Renal cortex interstitium (tissue), 11 donors: ENCODE data around the gene DNASE1L3. TPM values are rescaled to one million over a fixed set of nuclear protein-coding genes. Genes with fewer than 3 reads are reported as not detected.
"Not testable (repeated sequence)": the region's sequence is repeated elsewhere in the genome, so short reads cannot be mapped to it uniquely, and the experiment has no call there.

Experiments used
- DNase-seq, 11 donors: peaks; one replicate each; pipeline ENCODE4 v3.0.0-alpha.2; 2013; ENCODE audit warnings: low read depth in 9 of 11, low spot score in 4 of 11; ENCODE audit errors: extremely low read depth in 1 of 11
- polyA plus RNA-seq, 3 donors: library from polyadenylated mRNA; unstranded; fragments of 120-200 nt; gene quantifications; one replicate each; pipeline ENCODE4 v1.2.1, GENCODE V29; 2013; ENCODE audit not compliant: insufficient read length in 3 of 3

DNASE1L3 gene
- polyA plus RNA-seq, 3 donors, result 2.4 to 9.4 (median 4.4) TPM

- DNase-seq, result no peak
These were observed 28.1 kb upstream of the DNASE1L3 start for GRCh38 chr3:58238830-58239229.

GRCh38 chr3:58237941-58238681 lies 27.3 kb upstream of the DNASE1L3 start:
- DNase-seq, result peak in 1 of 11 donors; percentile 25

- peak in 10 of 11 donors; percentile 41 to 77 (median 68) for DNase-seq
These were observed 26.6 kb upstream of the DNASE1L3 start, which contains the start of gene ABHD6 for GRCh38 chr3:58237238-58237940. TSS of gene ABHD6 (plus strand) at chr3:58237792. CDS start at chr3:58256587, 18,795 bp downstream.

- no peak for DNase-seq
These were observed 25.9 kb upstream of the DNASE1L3 start for GRCh38 chr3:58236527-58237237.

GRCh38 chr3:58235970-58236369 lies 25.2 kb upstream of the DNASE1L3 start:
- DNase-seq, result no peak

GRCh38 chr3:58234516-58234931 lies 23.8 kb upstream of the DNASE1L3 start:
- no peak for DNase-seq

- no peak for DNase-seq
These were observed 20.9 kb upstream of the DNASE1L3 start for GRCh38 chr3:58231666-58232065.

- DNase-seq, result no peak
These were observed 20.2 kb upstream of the DNASE1L3 start for GRCh38 chr3:58230876-58231552.

- not testable (repeated sequence) for DNase-seq
These were observed 17.2 kb upstream of the DNASE1L3 start for GRCh38 chr3:58227933-58228332.

- DNase-seq, result no peak
These were observed 13.1 kb upstream of the DNASE1L3 start for GRCh38 chr3:58223855-58224254.

GRCh38 chr3:58222161-58222724 lies 11.5 kb upstream of the DNASE1L3 start:
- no peak for DNase-seq

- DNase-seq, result no peak
These were observed 8.1 kb upstream of the DNASE1L3 start for GRCh38 chr3:58218904-58219303.

GRCh38 chr3:58217209-58217811 lies 6.5 kb upstream of the DNASE1L3 start:
- DNase-seq, result peak in 1 of 11 donors; percentile 35

GRCh38 chr3:58216496-58217195 lies 5.9 kb upstream of the DNASE1L3 start:
- no peak for DNase-seq

- no peak for DNase-seq
These were observed 4.7 kb upstream of the DNASE1L3 start for GRCh38 chr3:58215317-58216025.

- no peak for DNase-seq
These were observed 3.9 kb upstream of the DNASE1L3 start for GRCh38 chr3:58214484-58215316.
